Brain pericyte (primary cell): ENCODE data around the gene RASSF7.

ENCODE experiments used
- DNase-seq: peaks from one replicate; pipeline ENCODE4 v3.0.0-alpha.2; 2012; ENCODE audit warnings: low read depth, low spot score

The RASSF7 gene

GRCh38 chr11:584287-584686 is 23.5 kb downstream of the RASSF7 start:
- no peak for DNase-seq

- no peak for DNase-seq
Observed at GRCh38 chr11:586376-587316, 25.9 kb downstream of the RASSF7 start.

DNA sequence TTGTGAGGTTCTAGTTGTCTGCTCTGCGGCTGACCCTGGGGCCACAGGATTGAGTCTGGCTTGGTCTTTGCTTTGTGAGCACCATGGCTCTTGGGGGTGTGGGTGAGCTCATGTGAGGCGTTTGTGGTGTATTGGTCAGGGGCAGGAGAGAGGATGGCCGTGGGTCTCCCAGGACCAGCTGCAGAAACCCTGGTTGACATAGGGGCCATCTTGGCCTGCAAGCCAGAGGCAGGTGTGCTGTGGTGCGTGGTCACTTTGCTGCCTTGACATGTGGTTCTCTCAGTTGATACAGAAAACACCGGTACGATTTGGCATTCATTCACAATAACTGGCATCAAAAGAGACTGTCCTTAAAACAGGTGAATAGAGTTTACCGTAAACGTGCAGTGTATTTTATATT is 26.8 kb downstream of the RASSF7 start:
- DNase-seq: no peak

- DNase-seq: no peak
Observed at GRCh38 chr11:587978-588380, 27.2 kb downstream of the RASSF7 start.

- no peak for DNase-seq
Observed at GRCh38 chr11:589798-590197, 29.0 kb downstream of the RASSF7 start.

GRCh38 chr11:590997-591396 is 30.2 kb downstream of the RASSF7 start:
- no peak for DNase-seq

DNA sequence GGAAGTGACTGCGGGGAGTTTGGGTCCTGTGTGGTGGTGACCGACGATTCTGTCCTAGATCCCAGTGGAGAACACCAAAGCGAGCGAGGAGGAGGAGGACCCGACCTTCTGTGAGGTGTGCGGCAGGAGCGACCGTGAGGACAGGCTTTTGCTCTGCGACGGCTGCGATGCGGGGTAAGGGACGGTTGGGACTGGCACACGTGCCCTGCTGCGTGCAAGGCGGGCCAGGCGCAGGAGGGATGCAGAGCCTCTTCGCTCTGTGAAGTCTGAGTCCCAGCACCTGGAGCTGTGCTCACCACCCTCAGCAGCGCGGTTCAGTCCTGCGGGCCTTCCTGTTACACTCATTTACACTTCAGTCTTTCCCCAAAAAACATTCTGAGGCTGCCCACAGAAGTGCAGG is 31.7 kb downstream of the RASSF7 start:
- no peak for DNase-seq

GRCh38 chr11:592918-593317 is 32.1 kb downstream of the RASSF7 start:
- no peak for DNase-seq

DNA sequence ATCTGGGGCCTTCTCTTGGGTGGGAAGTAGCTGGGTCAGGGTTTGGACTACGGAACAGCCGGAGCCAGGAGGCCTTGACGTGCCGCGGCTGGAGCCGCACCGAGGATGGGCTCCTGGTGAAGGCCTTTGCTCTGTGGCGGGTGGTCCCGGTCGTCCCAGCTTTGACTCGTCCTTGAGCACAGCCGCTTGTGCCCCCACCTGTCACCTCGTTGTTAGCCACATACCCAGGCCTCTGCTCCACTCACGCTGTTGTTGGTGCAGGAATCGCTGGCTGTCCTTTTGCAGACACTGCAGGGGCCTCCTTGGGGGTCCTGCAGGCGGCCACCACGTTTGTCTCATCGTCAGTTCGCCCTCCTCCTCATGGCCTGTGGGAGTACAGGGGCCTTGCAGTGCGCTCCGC is 32.6 kb downstream of the RASSF7 start:
- no peak for DNase-seq

- DNase-seq: no peak
Observed at GRCh38 chr11:595400-595799, 34.6 kb downstream of the RASSF7 start.

- DNase-seq: no peak
Observed at GRCh38 chr11:596374-596773, 35.6 kb downstream of the RASSF7 start.

DNA sequence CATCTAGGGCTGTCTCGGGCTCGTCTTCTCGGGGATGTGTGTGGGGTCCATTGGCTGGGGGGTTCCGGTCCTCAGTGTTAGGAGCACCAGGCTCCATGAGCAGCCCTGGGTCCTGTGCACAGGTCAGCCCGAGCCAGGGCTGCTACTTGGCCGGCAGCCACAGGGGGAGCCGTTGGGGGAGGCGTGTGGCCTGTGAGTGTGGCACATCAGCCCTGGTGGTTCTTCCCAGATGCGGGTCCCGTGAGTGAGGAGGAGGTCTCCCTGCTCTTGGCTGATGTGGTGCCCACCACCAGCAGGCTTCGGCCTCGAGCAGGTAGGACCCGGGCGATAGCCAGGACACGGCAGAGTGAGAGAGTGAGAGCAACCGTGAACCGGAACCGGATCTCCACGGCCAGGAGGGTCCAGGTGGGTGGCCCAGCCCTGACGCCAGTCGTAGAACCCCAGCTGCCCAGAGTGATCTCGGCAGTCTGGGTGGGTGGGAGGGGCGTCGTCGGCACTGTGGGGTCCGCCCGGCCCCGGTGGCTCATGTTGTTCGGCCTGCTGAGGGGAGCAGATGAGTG is 36.5 kb downstream of the RASSF7 start:
- no peak for DNase-seq

DNA sequence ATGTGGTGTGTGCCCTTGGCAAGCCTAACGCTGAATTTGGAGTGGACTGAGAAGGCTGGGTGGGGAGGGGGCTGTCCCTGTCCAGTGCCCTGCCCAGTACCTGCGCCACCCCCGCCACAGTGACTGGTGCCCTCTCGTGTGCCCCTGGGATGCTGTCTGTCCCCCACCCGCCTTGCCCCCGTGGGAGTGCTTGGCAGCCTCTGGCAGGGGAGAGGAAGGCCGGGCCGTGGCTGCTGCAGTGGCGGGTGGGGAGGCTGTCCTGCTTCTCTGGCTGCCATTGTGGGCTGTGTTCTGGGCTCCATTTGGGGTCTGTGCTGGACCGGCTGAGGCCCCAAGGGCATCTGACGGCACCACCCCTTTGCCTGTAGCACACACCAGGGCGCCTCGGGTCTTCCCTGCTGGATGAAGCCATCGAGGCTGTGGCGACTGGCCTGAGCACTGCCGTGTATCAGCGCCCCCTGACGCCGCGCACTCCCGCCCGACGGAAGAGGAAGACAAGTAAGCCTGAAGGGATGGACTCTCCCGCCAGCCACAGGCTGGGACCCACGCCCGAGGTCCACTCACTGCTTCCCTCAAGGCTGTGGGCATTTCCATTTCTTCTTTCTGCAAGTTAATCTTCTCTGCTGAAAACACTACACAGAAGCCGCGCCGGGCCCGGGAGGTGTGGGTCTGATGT is 37.4 kb downstream of the RASSF7 start:
- DNase-seq: no peak

DNA sequence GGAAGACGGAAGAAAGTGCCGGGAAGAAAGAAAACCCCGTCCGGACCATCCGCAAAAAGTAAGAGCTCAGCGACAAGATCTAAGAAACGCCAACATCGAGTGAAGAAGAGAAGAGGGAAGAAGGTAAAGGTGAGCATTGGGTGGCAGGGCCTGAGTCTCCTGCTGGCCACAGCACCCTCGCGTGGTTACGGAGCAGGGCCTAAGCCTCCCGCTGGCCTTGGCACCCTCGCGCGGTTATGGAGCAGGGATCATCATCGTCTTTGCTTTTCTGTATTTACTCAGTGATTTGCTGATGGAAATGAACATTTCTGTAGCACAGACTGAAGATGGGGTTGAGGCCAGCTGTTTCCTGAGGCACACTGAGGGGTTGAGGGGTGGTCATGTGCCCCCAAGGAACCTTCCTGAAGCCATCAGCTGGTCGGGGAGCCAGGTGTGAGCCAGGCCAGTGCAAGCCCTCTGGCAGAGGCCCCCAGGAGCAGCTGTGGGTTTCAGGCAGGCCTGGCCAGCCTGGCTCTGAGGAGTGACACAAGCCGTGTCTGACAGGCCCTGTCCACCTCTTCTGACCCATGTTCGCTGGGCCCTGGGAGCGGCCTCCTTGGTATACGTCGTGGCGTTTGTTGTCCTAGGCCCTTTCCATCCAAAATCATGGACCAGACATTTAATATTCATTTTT is 40.9 kb downstream of the RASSF7 start:
- DNase-seq: no peak

DNA sequence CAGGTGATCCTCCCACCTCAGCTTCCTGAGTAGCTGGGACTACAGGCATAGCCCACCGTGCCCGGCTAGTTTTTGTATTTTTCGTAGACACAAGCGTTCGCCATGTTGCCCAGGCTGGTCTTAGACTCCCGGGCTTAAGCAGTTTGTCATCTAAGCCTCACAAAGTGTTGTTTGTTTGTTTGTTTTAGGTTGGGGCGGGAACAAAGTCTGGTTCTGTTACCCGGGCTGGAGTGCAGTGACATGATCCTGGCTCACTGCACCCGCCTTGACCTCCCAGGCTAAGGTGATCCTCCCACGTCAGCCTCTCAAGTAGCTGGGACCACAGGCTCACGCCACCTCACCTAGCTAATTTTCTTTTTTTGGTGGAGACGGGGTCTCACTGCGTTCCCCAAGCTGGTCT is 42.4 kb downstream of the RASSF7 start:
- no peak for DNase-seq

GRCh38 chr11:605286-606129 is 44.7 kb downstream of the RASSF7 start:
- no peak for DNase-seq

- DNase-seq: peak; percentile 72
Observed at GRCh38 chr11:606245-606644, 45.5 kb downstream of the RASSF7 start.

DNA sequence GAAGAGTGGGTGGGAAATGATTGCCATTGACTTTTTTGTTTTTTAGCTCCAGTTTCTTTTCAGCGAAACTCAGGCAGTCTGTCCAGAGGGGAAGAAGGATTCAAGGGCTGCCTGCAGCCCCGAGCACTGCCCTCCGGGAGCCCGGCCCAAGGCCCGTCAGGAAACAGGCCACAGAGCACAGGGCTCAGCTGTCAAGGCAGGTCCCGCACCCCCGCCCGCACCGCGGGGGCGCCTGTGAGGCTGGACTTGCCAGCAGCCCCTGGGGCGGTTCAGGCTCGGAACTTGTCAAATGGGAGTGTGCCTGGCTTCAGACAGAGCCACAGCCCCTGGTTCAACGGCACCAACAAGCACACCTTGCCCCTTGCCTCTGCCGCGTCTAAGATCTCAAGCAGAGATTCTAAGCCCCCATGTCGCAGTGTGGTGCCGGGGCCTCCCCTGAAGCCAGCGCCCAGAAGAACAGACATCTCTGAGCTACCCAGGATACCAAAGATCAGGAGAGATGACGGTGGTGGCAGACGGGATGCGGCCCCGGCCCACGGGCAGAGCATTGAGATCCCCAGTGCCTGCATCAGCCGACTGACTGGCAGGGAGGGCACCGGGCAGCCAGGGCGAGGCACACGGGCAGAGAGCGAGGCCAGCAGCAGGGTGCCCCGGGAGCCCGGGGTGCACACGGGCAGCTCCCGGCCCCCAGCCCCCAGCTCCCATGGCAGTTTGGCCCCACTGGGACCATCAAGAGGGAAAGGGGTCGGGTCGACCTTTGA is 46.4 kb downstream of the RASSF7 start:
- no peak for DNase-seq

- no peak for DNase-seq
Observed at GRCh38 chr11:607971-608659, 47.3 kb downstream of the RASSF7 start.

- no peak for DNase-seq
Observed at GRCh38 chr11:608791-609251, 48.1 kb downstream of the RASSF7 start.
